ENCODE measurements around the gene OR4D2. TPM values are rescaled to one million over a fixed set of nuclear protein-coding genes. Genes with fewer than 3 reads are reported as not detected.

The OR4D2 gene
- total RNA-seq, 3 donors from 2014 or later = not detected

DNA sequence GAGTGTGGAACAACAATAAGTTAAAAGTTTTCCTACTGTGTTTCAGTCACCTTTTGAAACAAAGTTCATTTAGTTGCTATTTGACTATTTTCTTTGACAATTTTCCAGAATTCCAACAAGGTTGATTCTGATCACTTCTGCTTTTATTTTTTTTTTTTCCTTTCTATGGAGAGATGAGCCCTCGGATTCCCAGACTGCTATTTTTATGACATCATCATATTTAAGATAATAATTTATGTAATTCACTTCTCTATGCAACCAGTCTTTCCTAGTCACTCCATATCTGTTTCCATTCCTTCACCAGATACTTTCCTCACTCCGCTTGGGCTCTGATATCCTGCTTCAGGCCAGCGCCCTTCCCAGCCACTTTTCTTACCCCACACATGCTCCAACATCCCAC, 8.1 kb downstream of the OR4D2 start:
- DNase-seq (ENCODE audit: low spot score in 2 of 2) = no peak
- no peak overlapping the region for H3K27ac ChIP-seq
- no peaks in the 10 kb centered on the region for H3K36me3 ChIP-seq
- intact Hi-C loops (cut with DNase I; ENCODE audit: low total_unique reads) = no loop called here
- H3K4me1 ChIP-seq = no peaks in the 10 kb centered on the region
- H3K4me3 ChIP-seq = no peak overlapping the region
- TF ChIP-seq, protein P1, sequence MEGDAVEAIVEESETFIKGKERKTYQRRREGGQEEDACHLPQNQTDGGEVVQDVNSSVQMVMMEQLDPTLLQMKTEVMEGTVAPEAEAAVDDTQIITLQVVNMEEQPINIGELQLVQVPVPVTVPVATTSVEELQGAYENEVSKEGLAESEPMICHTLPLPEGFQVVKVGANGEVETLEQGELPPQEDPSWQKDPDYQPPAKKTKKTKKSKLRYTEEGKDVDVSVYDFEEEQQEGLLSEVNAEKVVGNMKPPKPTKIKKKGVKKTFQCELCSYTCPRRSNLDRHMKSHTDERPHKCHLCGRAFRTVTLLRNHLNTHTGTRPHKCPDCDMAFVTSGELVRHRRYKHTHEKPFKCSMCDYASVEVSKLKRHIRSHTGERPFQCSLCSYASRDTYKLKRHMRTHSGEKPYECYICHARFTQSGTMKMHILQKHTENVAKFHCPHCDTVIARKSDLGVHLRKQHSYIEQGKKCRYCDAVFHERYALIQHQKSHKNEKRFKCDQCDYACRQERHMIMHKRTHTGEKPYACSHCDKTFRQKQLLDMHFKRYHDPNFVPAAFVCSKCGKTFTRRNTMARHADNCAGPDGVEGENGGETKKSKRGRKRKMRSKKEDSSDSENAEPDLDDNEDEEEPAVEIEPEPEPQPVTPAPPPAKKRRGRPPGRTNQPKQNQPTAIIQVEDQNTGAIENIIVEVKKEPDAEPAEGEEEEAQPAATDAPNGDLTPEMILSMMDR (IDR thresholded peaks at IDR 0.05) = no peak
- TF ChIP-seq POLR2AphosphoS5 (IDR thresholded peaks at IDR 0.05) = no peak
- TF ChIP-seq POLR2A (IDR thresholded peaks at IDR 0.05) = no peak
- peaks cover 0 to 8% of the 10 kb centered on the region in 2 donors for H3K27me3 ChIP-seq
- H3K9me3 ChIP-seq = no peaks in the 10 kb centered on the region

DNA sequence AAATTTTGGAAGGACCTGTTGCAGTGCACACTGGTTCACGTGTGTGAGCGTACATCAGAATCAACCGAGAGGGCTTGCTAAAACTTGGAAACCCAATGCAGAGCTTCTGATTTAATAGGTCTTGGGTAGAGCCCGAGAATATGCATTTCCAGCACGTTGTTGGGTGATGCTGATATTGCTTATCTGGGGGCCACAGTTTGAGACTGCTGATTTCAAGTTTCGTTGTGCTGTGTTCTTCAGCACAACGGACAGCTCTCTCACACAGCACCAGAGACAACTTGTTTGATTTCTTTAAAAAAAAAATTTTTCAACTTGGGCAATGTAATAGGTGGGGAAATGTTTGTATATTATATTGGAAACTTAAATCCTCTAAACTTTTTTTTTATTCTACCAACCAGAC, 9.4 kb downstream of the OR4D2 start:
- DNase-seq (ENCODE audit: low spot score in 2 of 2) = no peak
- H3K4me3 ChIP-seq = no peak overlapping the region
- no peaks in the 10 kb centered on the region for H3K4me1 ChIP-seq
- intact Hi-C loops (cut with DNase I; ENCODE audit: low total_unique reads) = no loop called here
- no peaks in the 10 kb centered on the region for H3K36me3 ChIP-seq
- H3K27me3 ChIP-seq = peaks cover 0 to 5% of the 10 kb centered on the region in 2 donors
- H3K27ac ChIP-seq = no peak overlapping the region
- no peaks in the 10 kb centered on the region for H3K9me3 ChIP-seq
- no peak for TF ChIP-seq POLR2AphosphoS5 (IDR thresholded peaks at IDR 0.05)
- TF ChIP-seq POLR2A (IDR thresholded peaks at IDR 0.05) = no peak
- TF ChIP-seq, protein P1 (IDR thresholded peaks at IDR 0.05) = no peak

DNA sequence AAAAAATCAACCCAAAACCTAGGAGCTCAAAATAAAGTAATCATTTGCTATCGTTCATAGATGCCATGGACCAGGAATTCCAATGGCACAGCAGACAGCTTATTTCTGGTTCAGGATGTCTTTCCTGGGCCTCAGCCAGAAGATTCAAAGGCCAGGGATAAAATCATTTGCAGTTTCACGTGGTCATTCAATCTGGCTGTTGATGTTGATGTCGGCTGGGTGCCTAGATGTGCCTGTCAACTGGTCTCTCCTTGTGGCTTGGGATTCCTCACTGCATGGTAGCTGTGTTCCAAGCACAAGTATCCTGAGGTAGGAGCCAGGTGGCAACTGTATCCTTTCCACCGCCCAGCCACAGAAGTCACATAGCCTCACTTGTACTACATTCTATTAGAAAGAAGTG, 15.0 kb downstream of the OR4D2 start:
- H3K36me3 ChIP-seq = no peaks in the 10 kb centered on the region
- peaks cover 0 to 4% of the 10 kb centered on the region in 2 donors for H3K27me3 ChIP-seq
- intact Hi-C loops (cut with DNase I; ENCODE audit: low total_unique reads) = no loop called here
- H3K9me3 ChIP-seq = no peaks in the 10 kb centered on the region
- TF ChIP-seq POLR2A (IDR thresholded peaks at IDR 0.05) (no peak), POLR2AphosphoS5 (IDR thresholded peaks at IDR 0.05) (no peak)
- TF ChIP-seq, protein P1 (IDR thresholded peaks at IDR 0.05) = no peak
- no peak overlapping the region for H3K4me3 ChIP-seq
- H3K27ac ChIP-seq = no peak overlapping the region
- no peak for DNase-seq (ENCODE audit: low spot score in 2 of 2)
- no peaks in the 10 kb centered on the region for H3K4me1 ChIP-seq

- TF ChIP-seq, protein P1 (IDR thresholded peaks at IDR 0.05) = no peak
- TF ChIP-seq POLR2AphosphoS5 (IDR thresholded peaks at IDR 0.05) (no peak), POLR2A (IDR thresholded peaks at IDR 0.05) (no peak)
- intact Hi-C loops (cut with DNase I; ENCODE audit: low total_unique reads) = no loop called here
- Histone ChIP-seq H3K27me3 (no peaks in the 10 kb centered on the region), H3K27ac (no peak overlapping the region), H3K4me1 (no peaks in the 10 kb centered on the region), H3K36me3 (no peaks in the 10 kb centered on the region), H3K4me3 (no peak overlapping the region), H3K9me3 (no peaks in the 10 kb centered on the region)
- no peak for DNase-seq (ENCODE audit: low spot score in 2 of 2)
Measured at GRCh38 chr17:58183514-58183913, 16.7 kb downstream of the OR4D2 start.

DNA sequence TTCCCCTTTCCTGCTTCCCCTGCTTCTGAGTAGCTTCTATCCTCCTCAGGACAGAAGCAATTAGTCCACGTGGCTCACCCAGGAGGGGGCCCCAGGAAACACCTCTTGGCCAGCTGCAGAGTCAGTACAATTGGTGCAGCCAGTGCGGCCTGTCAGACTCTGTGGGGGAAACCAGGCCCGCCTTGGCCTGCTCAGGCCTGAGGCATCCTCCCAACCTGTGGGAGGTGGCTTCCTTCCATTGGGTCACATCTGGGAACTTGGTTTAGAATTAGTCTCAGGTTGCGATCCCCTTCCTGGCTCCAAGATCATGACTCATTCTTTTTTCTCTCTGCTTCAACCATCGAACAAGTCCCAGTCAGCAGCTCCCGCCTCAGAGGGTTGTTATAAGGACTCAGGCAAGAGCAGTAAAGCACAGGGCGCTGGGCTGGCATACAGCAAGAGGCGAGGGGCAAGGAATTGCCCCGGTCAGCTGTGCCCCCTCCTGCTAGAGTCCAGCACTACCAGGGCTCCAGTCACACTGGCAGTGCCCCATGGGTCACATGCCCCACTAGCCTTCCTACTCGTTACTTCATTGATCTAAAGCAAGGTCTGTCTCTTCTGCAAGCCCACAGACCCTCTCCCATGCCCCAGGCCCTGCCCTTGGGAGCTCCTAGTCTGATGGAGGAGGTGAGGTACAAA, 17.7 kb downstream of the OR4D2 start:
- TF ChIP-seq, protein P1 (IDR thresholded peaks at IDR 0.05) = no peak
- no peak for TF ChIP-seq POLR2A (IDR thresholded peaks at IDR 0.05)
- TF ChIP-seq POLR2AphosphoS5 (IDR thresholded peaks at IDR 0.05) = no peak
- Histone ChIP-seq H3K4me1 (no peaks in the 10 kb centered on the region), H3K9me3 (no peaks in the 10 kb centered on the region), H3K36me3 (no peaks in the 10 kb centered on the region), H3K4me3 (no peak overlapping the region), H3K27me3 (no peaks in the 10 kb centered on the region), H3K27ac (no peak overlapping the region)
- intact Hi-C loops (cut with DNase I; ENCODE audit: low total_unique reads) = no loop called here
- DNase-seq (ENCODE audit: low spot score in 2 of 2) = no peak
